HCT116 (cell line): ENCODE results near the gene SUN2. TPM values are rescaled to one million over a fixed set of nuclear protein-coding genes. Genes with fewer than 3 reads are reported as not detected.

Experiments
- ATAC-seq: fragments of 200-7000 bp; cut with Tn5 transposase; 2 replicates; pipeline ENCODE4 v1.9.1; 2020; ENCODE audit warnings: mild to moderate bottlenecking, moderate library complexity
- BruUV-seq: library from RNA; stranded (reverse); fragments of 400-500 nt; replicated peaks from 2 replicates; lab custom pipeline; 2021; lab: Mats Ljungman, UMichigan
- CTCF ChIA-PET: fragments of 300-600 bp; sonication (Branson Sonifier 250); formaldehyde crosslinking; loops from one replicate; lab custom pipeline; 2021; ENCODE audit warnings: antibody characterized with exemption; lab: Charles Lee
- POLR2A ChIA-PET: fragments of 300-600, 350-600 bp; sonication (Branson Sonifier 250); formaldehyde crosslinking; loops from one replicate; lab custom pipeline; 2021; ENCODE audit warnings: antibody characterized with exemption; lab: Charles Lee
- RAD21 ChIA-PET, 2 experiments: fragments of 300-600 bp; sonication (Branson Sonifier 250); formaldehyde crosslinking; loops; one replicate each; lab custom pipeline; 2023; ENCODE audit warnings: low total read pairs in 2 of 2; ENCODE audit not compliant: uncharacterized antibody in 2 of 2, unreplicated experiment in 2 of 2, low non-redundant PET in 1 of 2; lab: Charles Lee
- DNase-seq: peaks from one replicate; pipeline ENCODE4 v3.0.0-alpha.2; 2010; ENCODE audit warnings: low read depth, low spot score
- H2AFZ ChIP-seq: fragments of 200-600 bp; shearing (Covaris generic), sonication (generic); 2 replicates; pipeline ENCODE4 v1.6.1; 2017; ENCODE audit warnings: low read depth, mixed run types, mixed read lengths, antibody characterized with exemption, low read length; ENCODE audit not compliant: poor library complexity, severe bottlenecking
- H3K27ac ChIP-seq: 2 replicates; pipeline ENCODE4 v1.5.1; 2012; ENCODE audit warnings: low read depth, low read length
- H3K27me3 ChIP-seq: fragments of 200-600 bp; sonication (generic); 2 replicates; pipeline ENCODE4 v1.6.1; 2016; ENCODE audit warnings: mixed run types, low read length, mixed read lengths; ENCODE audit not compliant: insufficient read depth
- H3K36me3 ChIP-seq, 2 experiments: fragments of 200-500 bp in 1 of 2; fragments of 200-600 bp in 1 of 2; sonication (Bioruptor generic) in 1 of 2; sonication (generic) in 1 of 2; 2 replicates each; pipeline versions ENCODE4 v1.5.1 to v1.6.1; 2014 to 2016; ENCODE audit warnings: low read length in 2 of 2, inconsistent platforms in 1 of 2, mixed read lengths in 1 of 2, mixed run types in 1 of 2; ENCODE audit not compliant: insufficient read depth in 2 of 2, control insufficient read depth in 1 of 2
- H3K4me1 ChIP-seq, 2 experiments: fragments of 200-600 bp in 1 of 2; sonication (generic) in 1 of 2; 2 replicates each; pipeline versions ENCODE4 v1.5.1 to v1.6.1; 2012 to 2017; ENCODE audit warnings: low read length in 2 of 2, inconsistent platforms in 1 of 2, mild to moderate bottlenecking in 1 of 2, mixed read lengths in 1 of 2, mixed run types in 1 of 2, moderate library complexity in 1 of 2; ENCODE audit not compliant: insufficient read depth in 2 of 2, control insufficient read depth in 1 of 2
- H3K4me2 ChIP-seq: fragments of 200-600 bp; sonication (generic); 2 replicates; pipeline ENCODE4 v1.6.1; 2017; ENCODE audit warnings: mixed run types, low read length, mixed read lengths
- H3K4me3 ChIP-seq, 2 experiments: fragments of 200-600 bp in 1 of 2; sonication (generic) in 1 of 2; replicated peaks in 1 of 2; 2 replicates each; pipeline ENCODE4 v1.5.1; 2011 to 2016; ENCODE audit warnings: low read length in 2 of 2, control low read depth in 1 of 2, low read depth in 1 of 2, mild to moderate bottlenecking in 1 of 2, mixed read lengths in 1 of 2, mixed run types in 1 of 2
- H3K79me2 ChIP-seq: fragments of 200-600 bp; sonication (generic); 2 replicates; pipeline ENCODE4 v1.6.1; 2017; ENCODE audit warnings: mild to moderate bottlenecking, mixed run types, low read length, moderate library complexity, mixed read lengths; ENCODE audit not compliant: insufficient read depth
- H3K9ac ChIP-seq: fragments of 200-600 bp; sonication (generic); 2 replicates; pipeline ENCODE4 v1.6.1; 2016; ENCODE audit warnings: low read length, mixed read lengths
- H3K9me2 ChIP-seq: fragments of 200-600 bp; sonication (generic), shearing (Covaris generic); 2 replicates; pipeline ENCODE4 v1.6.1; 2017; ENCODE audit warnings: mixed run types, mild to moderate bottlenecking, moderate library complexity; ENCODE audit not compliant: insufficient read depth
- H3K9me3 ChIP-seq, 2 experiments: fragments of 200-500 bp in 1 of 2; fragments of 200-600 bp in 1 of 2; sonication (Bioruptor generic) in 1 of 2; sonication (generic) in 1 of 2; 2 replicates each; pipeline ENCODE4 v1.6.1; 2014 to 2017; ENCODE audit warnings: low read length in 2 of 2, mixed read lengths in 2 of 2, inconsistent platforms in 1 of 2, low read depth in 1 of 2, mild to moderate bottlenecking in 1 of 2, mixed run types in 1 of 2, moderate library complexity in 1 of 2; ENCODE audit not compliant: control insufficient read depth in 1 of 2, insufficient read depth in 1 of 2
- H4K20me1 ChIP-seq: fragments of 200-600 bp; sonication (generic), shearing (Covaris generic); 2 replicates; pipeline ENCODE4 v1.6.1; 2017; ENCODE audit warnings: mixed run types, mild to moderate bottlenecking, moderate library complexity; ENCODE audit not compliant: insufficient read depth
- ATF3 ChIP-seq: IDR thresholded peaks from 2 replicates; pipeline ENCODE4 v1.6.1; 2012
- FOSL1 ChIP-seq: IDR thresholded peaks from 2 replicates; pipeline ENCODE4 v1.6.1; 2012; ENCODE audit warnings: low read depth
- MAX ChIP-seq: IDR thresholded peaks from 2 replicates; pipeline ENCODE4 v1.6.1; 2012
- POLR2AphosphoS5 ChIP-seq: IDR thresholded peaks from 2 replicates; pipeline ENCODE4 v1.6.1; 2011; ENCODE audit warnings: mild to moderate bottlenecking, low read depth, low read length, moderate library complexity
- SIN3A ChIP-seq: IDR thresholded peaks from 2 replicates; pipeline ENCODE4 v1.6.1; 2012; ENCODE audit warnings: low read depth
- TCF7L2 ChIP-seq: IDR thresholded peaks from 2 replicates; pipeline ENCODE4 v1.7.0; 2011; ENCODE audit warnings: borderline replicate concordance, inconsistent platforms; ENCODE audit not compliant: insufficient read depth, insufficient read length; ENCODE audit errors: extremely low read depth
- YY1 ChIP-seq: IDR thresholded peaks from 2 replicates; pipeline ENCODE4 v1.6.1; 2011; ENCODE audit warnings: low read length, low read depth, moderate library complexity, mild to moderate bottlenecking; ENCODE audit not compliant: insufficient replicate concordance; ENCODE audit errors: extremely low read depth
- ZFX ChIP-seq: fragments of 450-650 bp; IDR thresholded peaks from 2 replicates; pipeline ENCODE4 v1.6.1; 2017
- intact Hi-C: fragments of 100-400 bp; cut with micrococcal nuclease; formaldehyde crosslinking; loops from 2 replicates; pipeline ENCODE4 v1.10.0; 2022
- total RNA-seq: library from RNA; stranded (reverse); gene quantifications from one replicate; pipeline ENCODE4 v1.2.1, GENCODE V29; 2021; ENCODE audit not compliant: unreplicated experiment

The SUN2 gene
- total RNA-seq, 1 experiment from 2014 or later, result 71.6 TPM

GRCh38 chr22:38700270-38700788 lies 55.5 kb downstream of the SUN2 start (continued):
- TF ChIP-seq YY1, result no peak
- TF ChIP-seq SIN3A, result no peak; the same call in 1 of the 2 replicates
- TF ChIP-seq TCF7L2, result no peak
- TF ChIP-seq ATF3, result no peak

- Histone ChIP-seq H3K36me3 (peaks cover 0 to 15% of the 10 kb centered on the region in 2 experiments; a peak in 2 of 4 replicates), H3K4me1 (peaks cover 37 to 75% of the 10 kb centered on the region in 2 experiments), H3K9me2 (no peaks in the 10 kb centered on the region), H3K27ac (peak overlapping the region; percentile 88; the same call in 1 of the 2 replicates), H3K4me2 (peak overlapping the region; percentile 95), H3K79me2 (peaks cover 58% of the 10 kb centered on the region), H3K27me3 (no peaks in the 10 kb centered on the region), H3K9ac (peak overlapping the region; percentile 98), H4K20me1 (no peaks in the 10 kb centered on the region), H3K9me3 (no peaks in the 10 kb centered on the region), H3K4me3 (peak overlapping the region; percentile 74 to 90), H2AFZ (no peak overlapping the region)
- intact Hi-C loops, result no loop called here
- ChIA-PET CTCF (no interaction called here), RAD21 (no interaction called here), POLR2A (interaction anchor here (0.7 to 1.7 kb wide), 3 partner anchors 16 to 641 kb away, joined by 4 to 8 read pairs (median 4); partner anchors contain the start of gene TOMM22)
- ATAC-seq (no peak), DNase-seq (no peak)
- TSS peak; percentile 82 for BruUV-seq
- TF ChIP-seq POLR2AphosphoS5 (peak; percentile 35; the same call in 1 of the 2 replicates), FOSL1 (no peak), MAX (no peak), ZFX (no peak)
Measured at GRCh38 chr22:38699784-38700183, 56.0 kb downstream of the SUN2 start.
